Thyroid gland (tissue), 4 donors: ENCODE data around the gene PTPN6. TPM values are rescaled to one million over a fixed set of nuclear protein-coding genes. Genes with fewer than 3 reads are reported as not detected.
A peak's percentile ranks its signal among the peaks of the same experiment; 100 is the strongest.

Experiments used
- DNase-seq, 2 donors: peaks; one replicate each; pipeline ENCODE4 v3.0.0-alpha.2; 2019
- H3K27ac ChIP-seq, 3 donors: fragments of 200-600 bp; sonication (generic); 1 replicate in 2 of 3; 2 replicates in 1 of 3; pipeline ENCODE4 v1.5.1; 2016 to 2019; ENCODE audit warnings: mild to moderate bottlenecking in 1 of 3, moderate library complexity in 1 of 3
- H3K27me3 ChIP-seq: fragments of 200-600 bp; sonication (generic); one replicate; pipeline ENCODE4 v1.5.1; 2019
- H3K36me3 ChIP-seq, 2 donors: fragments of 200-600 bp; sonication (generic); one replicate each; pipeline ENCODE4 v1.5.1; 2016 to 2019
- H3K4me1 ChIP-seq, 2 donors: fragments of 200-600 bp; sonication (generic); one replicate each; pipeline ENCODE4 v1.5.1; 2017 to 2019
- H3K4me3 ChIP-seq, 3 donors: fragments of 200-600 bp; sonication (generic); replicated peaks in 1 of 3; 1 replicate in 2 of 3; 2 replicates in 1 of 3; pipeline ENCODE4 v1.5.1; 2016; ENCODE audit warnings: mild to moderate bottlenecking in 1 of 3
- H3K9me3 ChIP-seq: fragments of 200-600 bp; sonication (generic); one replicate; pipeline ENCODE4 v1.5.1; 2017
- CTCF ChIP-seq, 6 experiments: fragments of 200-600 bp in 3 of 6; fragments of 450-650 bp in 3 of 6; sonication (generic) in 3 of 6; IDR thresholded peaks; one replicate each; pipeline ENCODE4 v1.5.1; 2016 to 2019; ENCODE audit warnings: antibody characterized with exemption in 6 of 6, mild to moderate bottlenecking in 2 of 6, inconsistent platforms in 1 of 6, moderate library complexity in 1 of 6
- POLR2A ChIP-seq, 2 donors: fragments of 450-650 bp; IDR thresholded peaks; one replicate each; pipeline ENCODE4 v1.6.1; 2017; ENCODE audit warnings: antibody characterized with exemption in 2 of 2, mild to moderate bottlenecking in 2 of 2, moderate library complexity in 1 of 2
- WGBS, 2 donors: methylation state at CpG; one replicate each; pipeline ENCODE4 v1.1.5; 2017; 5-methylcytosine and 5-hydroxymethylcytosine counted together
- intact Hi-C: fragments of 100-400 bp; cut with DNase I; formaldehyde crosslinking; loops from one replicate; pipeline ENCODE4 v1.15.1; 2023
- total RNA-seq, 4 donors: library from RNA; depleted of rRNA; stranded (reverse); fragments of >200 nt; gene quantifications; one replicate each; pipeline ENCODE4 v1.2.3, GENCODE V29; 2016

Gene PTPN6
- total RNA-seq, 4 donors from 2014 or later, result 21.7 to 32.3 (median 31.4) TPM

DNA sequence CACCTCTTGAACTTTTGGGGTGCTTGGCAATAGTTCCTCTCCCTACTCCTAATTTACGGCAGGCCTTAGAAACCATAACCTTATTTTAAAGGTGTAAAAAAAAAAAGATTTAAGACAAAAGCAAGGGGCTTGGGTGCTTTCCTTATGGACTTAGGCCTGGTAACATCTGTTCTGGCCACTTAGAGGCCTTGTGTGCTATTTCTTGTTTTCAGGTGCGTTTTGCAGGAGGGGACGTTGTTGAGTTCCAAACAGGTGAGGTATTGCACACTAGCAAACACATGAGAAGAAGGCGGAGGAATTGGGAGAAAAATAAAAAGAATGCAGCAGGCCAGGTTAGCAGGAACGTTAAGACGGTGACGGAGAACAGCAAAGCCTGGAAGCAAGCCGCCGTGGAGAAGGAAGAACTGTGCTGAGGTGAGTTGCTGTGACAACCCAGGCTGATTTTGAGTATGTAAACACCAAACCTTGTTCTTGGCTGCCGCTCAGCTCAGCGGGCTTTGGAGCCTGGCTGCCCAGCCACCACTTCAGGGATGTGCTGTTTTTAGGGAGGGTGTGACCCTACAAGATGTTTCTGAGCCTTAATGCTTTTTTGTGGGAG lies 36.9 kb downstream of the PTPN6 start:
- 57 to 61% methylated on average over 11 of the region's 11 CpGs for WGBS, 2 donors
- DNase-seq, result peak; percentile 92 to 94
- Histone ChIP-seq H3K27ac (peak overlapping the region; percentile 73 to 96 (median 89)), H3K27me3 (no peaks in the 10 kb centered on the region), H3K36me3 (peaks cover 0 to 3% of the 10 kb centered on the region in 2 donors), H3K4me1 (peaks cover 20 to 26% of the 10 kb centered on the region in 2 donors), H3K9me3 (no peaks in the 10 kb centered on the region), H3K4me3 (no peak overlapping the region)
- intact Hi-C loops, result no loop called here
- TF ChIP-seq CTCF (IDR thresholded peaks at IDR 0.05) (no peak), POLR2A (IDR thresholded peaks at IDR 0.05) (peak in 1 of 2 donors; percentile 42)

DNA sequence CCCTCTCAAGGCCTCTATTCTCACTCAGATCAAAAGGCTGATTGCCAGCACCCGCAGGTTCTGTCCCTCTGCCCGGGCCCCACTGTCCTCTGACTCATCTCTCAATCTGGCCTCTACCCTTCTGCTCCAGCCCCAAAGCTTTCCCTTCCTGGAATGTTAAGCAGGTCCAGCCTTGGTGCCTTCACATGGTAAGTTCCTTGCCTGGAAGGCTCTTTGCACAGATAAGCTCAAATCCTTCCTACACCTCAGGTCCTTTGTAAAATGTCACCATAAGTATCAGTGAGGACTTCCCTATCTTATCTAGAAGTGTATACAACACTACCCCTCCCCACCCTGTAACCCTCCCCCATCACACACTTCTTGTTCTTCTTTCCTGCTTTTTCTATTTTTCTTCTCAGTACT lies 44.9 kb downstream of the PTPN6 start:
- Histone ChIP-seq H3K36me3 (peaks cover 0 to 3% of the 10 kb centered on the region in 2 donors), H3K4me3 (no peak overlapping the region), H3K9me3 (no peaks in the 10 kb centered on the region), H3K27me3 (no peaks in the 10 kb centered on the region), H3K27ac (no peak overlapping the region), H3K4me1 (peaks cover 9 to 23% of the 10 kb centered on the region in 2 donors)
- no peak for DNase-seq
- no peak for TF ChIP-seq CTCF (IDR thresholded peaks at IDR 0.05)
- TF ChIP-seq POLR2A (IDR thresholded peaks at IDR 0.05), result no peak
- 80 to 83% methylated on average over 2 of the region's 2 CpGs for WGBS, 2 donors
- intact Hi-C loops, result no loop called here

DNA sequence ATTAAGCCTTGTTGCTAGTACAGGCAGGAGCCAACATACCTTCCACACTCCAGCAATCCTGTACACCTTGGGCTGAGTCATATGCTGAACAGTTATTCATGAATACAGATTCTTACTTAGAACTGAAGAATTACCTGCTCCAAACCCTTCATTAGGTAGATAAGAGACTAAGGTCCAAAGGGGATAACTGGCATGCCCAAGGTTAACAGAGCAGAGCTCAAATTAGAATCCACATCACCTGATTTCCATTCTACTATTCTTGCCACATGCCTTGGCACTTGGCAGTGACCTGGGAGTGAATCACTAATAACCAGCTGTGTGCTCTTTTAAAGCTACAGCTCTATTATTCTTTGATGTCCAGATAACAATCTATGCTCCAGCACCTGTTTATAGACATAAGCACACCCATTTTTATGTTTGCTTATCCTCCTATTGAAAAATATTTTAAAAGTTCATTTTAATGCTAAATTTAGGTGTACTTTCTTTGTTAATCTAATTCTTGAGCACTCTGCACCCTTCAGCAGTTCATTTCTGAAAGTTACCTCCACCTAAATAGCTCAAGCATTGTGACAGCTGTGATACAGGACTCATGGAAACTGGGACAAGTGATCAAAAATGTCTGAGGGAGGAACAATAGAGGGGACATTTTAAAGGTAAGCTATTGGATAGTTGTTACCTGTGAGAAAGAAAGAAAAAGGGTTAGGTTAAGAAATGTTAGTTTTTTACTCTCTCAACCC lies 47.7 kb downstream of the PTPN6 start:
- H3K27me3 ChIP-seq, result no peaks in the 10 kb centered on the region
- no peaks in the 10 kb centered on the region for H3K36me3 ChIP-seq
- H3K4me1 ChIP-seq, result peaks cover 9 to 23% of the 10 kb centered on the region in 2 donors
- H3K27ac ChIP-seq, result peak overlapping the region; percentile 44 to 70 (median 48)
- H3K4me3 ChIP-seq, result no peak overlapping the region
- intact Hi-C loops, result no loop called here
- no peaks in the 10 kb centered on the region for H3K9me3 ChIP-seq
- DNase-seq, result peak; percentile 26 to 44
- TF ChIP-seq POLR2A (IDR thresholded peaks at IDR 0.05) (no peak), CTCF (IDR thresholded peaks at IDR 0.05) (no peak)

DNA sequence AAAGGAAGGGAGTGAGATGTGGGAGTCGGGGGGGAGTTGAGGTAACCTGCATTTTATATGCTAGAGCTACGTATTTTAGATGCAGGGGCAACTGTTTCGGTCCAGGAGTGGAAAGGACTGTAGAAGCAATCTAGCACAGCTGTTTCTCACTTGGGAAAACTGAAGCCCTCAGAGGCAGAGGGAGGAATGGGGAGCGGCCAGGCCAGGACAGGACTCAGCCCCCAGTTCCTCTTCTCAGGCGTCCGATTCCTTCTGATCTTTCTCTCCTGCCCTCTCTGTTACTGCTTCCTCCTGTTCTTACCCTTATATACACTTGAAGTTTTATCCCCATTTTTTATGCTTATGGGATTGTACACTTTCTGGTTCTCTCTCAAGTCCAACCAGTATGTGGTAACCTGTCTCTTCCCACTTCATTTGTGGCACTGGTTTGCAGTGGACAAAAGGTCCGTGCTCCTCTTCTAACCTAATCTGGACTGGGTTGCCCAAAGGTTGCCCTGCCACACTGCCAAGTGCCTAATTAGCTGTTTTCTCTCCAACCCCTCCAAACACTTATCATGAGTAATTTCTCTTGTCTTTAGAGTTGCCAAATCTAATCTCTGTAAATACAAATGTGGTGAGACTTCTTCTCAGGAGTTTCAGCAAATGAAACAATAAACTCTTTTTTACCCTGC lies 50.9 kb downstream of the PTPN6 start:
- no peak for DNase-seq
- TF ChIP-seq CTCF (IDR thresholded peaks at IDR 0.05) (no peak), POLR2A (IDR thresholded peaks at IDR 0.05) (no peak)
- 89 to 92% methylated on average over 7 of the region's 7 CpGs for WGBS, 2 donors
- intact Hi-C loops, result no loop called here
- no peaks in the 10 kb centered on the region for H3K9me3 ChIP-seq
- no peaks in the 10 kb centered on the region for H3K27me3 ChIP-seq
- no peak overlapping the region for H3K27ac ChIP-seq
- H3K36me3 ChIP-seq, result no peaks in the 10 kb centered on the region
- no peak overlapping the region for H3K4me3 ChIP-seq
- H3K4me1 ChIP-seq, result peaks cover 12 to 28% of the 10 kb centered on the region in 2 donors
